Vagina (tissue), 2 donors: ENCODE measurements around the gene ZNF518A.

Experiments used
- POLR2A ChIP-seq, 2 donors: fragments of 450-650 bp; IDR thresholded peaks; one replicate each; pipeline ENCODE4 v1.6.1; 2017; ENCODE audit warnings: antibody characterized with exemption in 2 of 2, mild to moderate bottlenecking in 2 of 2, moderate library complexity in 2 of 2
- POLR2AphosphoS5 ChIP-seq, 2 donors: sonication (generic); formaldehyde crosslinking; IDR thresholded peaks; one replicate each; pipeline ENCODE4 v1.9.0; 2017; ENCODE audit warnings: antibody characterized with exemption in 2 of 2, mild to moderate bottlenecking in 2 of 2, low read depth in 1 of 2; ENCODE audit not compliant: insufficient read depth in 1 of 2
- TF ChIP-seq, protein P1 (sequence below), 3 experiments: fragments of 450-650 bp in 2 of 3; fragments of 200-600 bp in 1 of 3; sonication (generic) in 1 of 3; IDR thresholded peaks; one replicate each; pipeline ENCODE4 v1.5.1; 2017 to 2019; ENCODE audit warnings: antibody characterized with exemption in 3 of 3, mild to moderate bottlenecking in 2 of 3, moderate library complexity in 2 of 3

- TF ChIP-seq, protein P1, sequence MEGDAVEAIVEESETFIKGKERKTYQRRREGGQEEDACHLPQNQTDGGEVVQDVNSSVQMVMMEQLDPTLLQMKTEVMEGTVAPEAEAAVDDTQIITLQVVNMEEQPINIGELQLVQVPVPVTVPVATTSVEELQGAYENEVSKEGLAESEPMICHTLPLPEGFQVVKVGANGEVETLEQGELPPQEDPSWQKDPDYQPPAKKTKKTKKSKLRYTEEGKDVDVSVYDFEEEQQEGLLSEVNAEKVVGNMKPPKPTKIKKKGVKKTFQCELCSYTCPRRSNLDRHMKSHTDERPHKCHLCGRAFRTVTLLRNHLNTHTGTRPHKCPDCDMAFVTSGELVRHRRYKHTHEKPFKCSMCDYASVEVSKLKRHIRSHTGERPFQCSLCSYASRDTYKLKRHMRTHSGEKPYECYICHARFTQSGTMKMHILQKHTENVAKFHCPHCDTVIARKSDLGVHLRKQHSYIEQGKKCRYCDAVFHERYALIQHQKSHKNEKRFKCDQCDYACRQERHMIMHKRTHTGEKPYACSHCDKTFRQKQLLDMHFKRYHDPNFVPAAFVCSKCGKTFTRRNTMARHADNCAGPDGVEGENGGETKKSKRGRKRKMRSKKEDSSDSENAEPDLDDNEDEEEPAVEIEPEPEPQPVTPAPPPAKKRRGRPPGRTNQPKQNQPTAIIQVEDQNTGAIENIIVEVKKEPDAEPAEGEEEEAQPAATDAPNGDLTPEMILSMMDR (IDR thresholded peaks at IDR 0.05), result no peak
- TF ChIP-seq POLR2AphosphoS5 (IDR thresholded peaks at IDR 0.05; ENCODE audit: insufficient read depth in 1 of 2, low read depth in 1 of 2) (no peak), POLR2A (IDR thresholded peaks at IDR 0.05) (no peak)
Measured at GRCh38 chr10:96176985-96177384, 46.9 kb downstream of the ZNF518A start.
